Measurements from ENCODE around the gene NTNG2.

- TF ChIP-seq POLR2AphosphoS5 (IDR thresholded peaks at IDR 0.05; ENCODE audit: low read depth, low read length) (no peak), TAF1 (IDR thresholded peaks at IDR 0.05; ENCODE audit: low read depth, low read length) (no peak)
Observed at GRCh38 chr9:132238992-132239391, 77.1 kb downstream of the NTNG2 start.

All from GM12891 (cell line).